NCI-H1694 treated with DMSO at 0.1 percent for 48 hours (cell line): ENCODE data around the gene ANKRD65.
A peak's percentile ranks its signal among the peaks of the same experiment; 100 is the strongest.
"Not testable (repeated sequence)": the region's sequence is repeated elsewhere in the genome, so short reads cannot be mapped to it uniquely, and the experiment has no call there.

Experiments used
- DNase-seq: peaks from one replicate; lab custom pipeline; 2025; lab: John Stamatoyannopoulos, UW

The ANKRD65 gene

GRCh38 chr1:1430114-1430982 lies 9.3 kb upstream of the ANKRD65 start:
- peak; percentile 30 for DNase-seq

GRCh38 chr1:1429671-1430073 lies 8.6 kb upstream of the ANKRD65 start:
- DNase-seq, result no peak

GRCh38 chr1:1428967-1429366 lies 7.9 kb upstream of the ANKRD65 start:
- DNase-seq, result not testable (repeated sequence)

GRCh38 chr1:1428174-1428573 lies 7.1 kb upstream of the ANKRD65 start:
- DNase-seq, result no peak

GRCh38 chr1:1427820-1428148 lies 6.7 kb upstream of the ANKRD65 start:
- no peak for DNase-seq

- no peak for DNase-seq
Measured at GRCh38 chr1:1427106-1427819, 6.2 kb upstream of the ANKRD65 start.

GRCh38 chr1:1426496-1427105 lies 5.5 kb upstream of the ANKRD65 start:
- peak; percentile 35 for DNase-seq

- no peak for DNase-seq
Measured at GRCh38 chr1:1425753-1426495, 4.8 kb upstream of the ANKRD65 start.

GRCh38 chr1:1425426-1425752 lies 4.3 kb upstream of the ANKRD65 start:
- no peak for DNase-seq

- DNase-seq, result no peak
Measured at GRCh38 chr1:1424707-1425106, 3.6 kb upstream of the ANKRD65 start.

- DNase-seq, result no peak
Measured at GRCh38 chr1:1423245-1423597, 2.1 kb upstream of the ANKRD65 start.

GRCh38 chr1:1422465-1423244 lies 1.6 kb upstream of the ANKRD65 start:
- DNase-seq, result no peak

GRCh38 chr1:1421907-1422464 lies 910 bp upstream of the ANKRD65 start:
- DNase-seq, result no peak

- DNase-seq, result no peak
Measured at GRCh38 chr1:1420654-1421141, 378 bp downstream of the ANKRD65 start.

- DNase-seq, result no peak
Measured at GRCh38 chr1:1419813-1420653, 1.0 kb downstream of the ANKRD65 start.

- no peak for DNase-seq
Measured at GRCh38 chr1:1419363-1419812, 1.7 kb downstream of the ANKRD65 start.

- DNase-seq, result no peak
Measured at GRCh38 chr1:1418464-1419362, 2.4 kb downstream of the ANKRD65 start.

- DNase-seq, result not testable (repeated sequence)
Measured at GRCh38 chr1:1417825-1418463, 3.1 kb downstream of the ANKRD65 start.

- DNase-seq, result not testable (repeated sequence)
Measured at GRCh38 chr1:1417396-1417795, 3.7 kb downstream of the ANKRD65 start.
